A673 (cell line): ENCODE results near the gene ADAMTSL2. TPM values are rescaled to one million over a fixed set of nuclear protein-coding genes. Genes with fewer than 3 reads are reported as not detected.

Experiments used
- BruUV-seq: library from RNA; stranded (reverse); fragments of 400-500 nt; replicated peaks from 2 replicates; lab custom pipeline; 2021; lab: Mats Ljungman, UMichigan
- CTCF ChIA-PET: fragments of 300-600 bp; sonication (Branson Sonifier 250); formaldehyde crosslinking; loops from one replicate; lab custom pipeline; 2022; ENCODE audit warnings: antibody characterized with exemption; lab: Charles Lee
- POLR2A ChIA-PET: fragments of 300-600 bp; sonication (Branson Sonifier 250); formaldehyde crosslinking; loops from one replicate; lab custom pipeline; 2022; ENCODE audit warnings: antibody characterized with exemption; ENCODE audit not compliant: low non-redundant PET; lab: Charles Lee
- DNase-seq: peaks from one replicate; pipeline ENCODE4 v3.0.0-alpha.2; 2015; ENCODE audit warnings: low spot score
- H3K27ac ChIP-seq: fragments of 200-600 bp; sonication (generic); 2 replicates; pipeline ENCODE4 v1.5.1; 2016; ENCODE audit warnings: mixed run types, low read depth, mild to moderate bottlenecking, mixed read lengths, antibody characterized with exemption, low read length; ENCODE audit not compliant: poor library complexity, severe bottlenecking
- H3K27me3 ChIP-seq: fragments of 200-600 bp; sonication (generic); replicated peaks from 2 replicates; pipeline ENCODE4 v1.6.1; 2017; ENCODE audit warnings: mixed run types, low read depth, mild to moderate bottlenecking, mixed read lengths, antibody characterized with exemption, low read length; ENCODE audit not compliant: insufficient read depth, poor library complexity
- H3K36me3 ChIP-seq: fragments of 200-600 bp; sonication (generic); 2 replicates; pipeline ENCODE4 v1.6.1; 2016; ENCODE audit warnings: mixed run types, mild to moderate bottlenecking, mixed read lengths, antibody characterized with exemption, low read length; ENCODE audit not compliant: insufficient read depth, poor library complexity, severe bottlenecking
- H3K4me1 ChIP-seq: fragments of 200-600 bp; sonication (generic); 2 replicates; pipeline ENCODE4 v1.6.1; 2017; ENCODE audit warnings: mixed run types, mild to moderate bottlenecking, mixed read lengths, antibody characterized with exemption, low read length; ENCODE audit not compliant: insufficient read depth, poor library complexity, severe bottlenecking
- H3K4me3 ChIP-seq: fragments of 200-600 bp; sonication (generic); 2 replicates; pipeline ENCODE4 v1.5.1; 2016; ENCODE audit warnings: low read depth, mixed run types, mild to moderate bottlenecking, mixed read lengths, low read length; ENCODE audit not compliant: poor library complexity, severe bottlenecking
- H3K9me3 ChIP-seq: fragments of 200-600 bp; sonication (generic); 2 replicates; pipeline ENCODE4 v1.6.1; 2016; ENCODE audit warnings: mixed run types, low read depth, mild to moderate bottlenecking, mixed read lengths, antibody characterized with exemption, low read length; ENCODE audit not compliant: poor library complexity, severe bottlenecking
- CTCF ChIP-seq: fragments of 300-800, 200-600 bp; sonication (generic); conservative IDR thresholded peaks from 2 replicates; pipeline ENCODE4 v1.5.1; 2017; ENCODE audit warnings: low read depth, mild to moderate bottlenecking, antibody characterized with exemption, low read length, moderate library complexity, mixed read lengths
- EZH2 ChIP-seq: fragments of 200-600 bp; sonication (generic); IDR thresholded peaks from 2 replicates; pipeline ENCODE4 v1.6.1; 2017; ENCODE audit warnings: borderline replicate concordance, low read depth, mild to moderate bottlenecking, mixed read lengths, antibody characterized with exemption, low read length; ENCODE audit not compliant: poor library complexity, severe bottlenecking
- intact Hi-C: fragments of 100-400 bp; cut with micrococcal nuclease; formaldehyde crosslinking; loops from one replicate; pipeline ENCODE4 v1.10.0; 2022; ENCODE audit not compliant: unreplicated experiment
- total RNA-seq: library from RNA; stranded (reverse); gene quantifications from 2 replicates; pipeline ENCODE4 v1.2.3, GENCODE V29; 2021

ADAMTSL2 gene
- total RNA-seq, 1 experiment from 2014 or later, result 0.06 TPM

DNA sequence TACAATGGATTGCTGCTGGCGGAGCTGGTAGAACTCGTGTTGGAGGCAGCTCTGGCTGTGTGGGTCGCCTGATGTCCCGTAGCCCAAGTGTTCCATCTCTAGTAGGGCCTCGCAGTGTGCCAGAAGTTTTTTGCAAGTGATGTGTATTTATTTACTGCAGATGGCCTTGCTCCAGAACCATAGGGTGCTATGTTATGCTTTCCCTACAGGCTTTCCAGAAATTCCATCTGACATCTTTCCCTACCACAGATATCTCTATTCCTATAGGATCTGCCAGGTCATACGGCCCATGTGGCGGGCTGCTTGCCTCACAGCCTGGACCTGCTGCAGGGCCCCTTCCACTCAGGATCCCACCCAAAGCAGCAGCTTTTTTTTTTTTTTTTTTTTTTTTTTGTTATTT, 16.9 kb downstream of the ADAMTSL2 start:
- intact Hi-C loops, result no loop called here
- H3K4me1 ChIP-seq, result no peaks in the 10 kb centered on the region
- no peak for TF ChIP-seq CTCF
- no peak for TF ChIP-seq EZH2
- no peak overlapping the region for H3K27ac ChIP-seq
- DNase-seq, result no peak
- H3K4me3 ChIP-seq, result no peak overlapping the region
- no peaks in the 10 kb centered on the region for H3K36me3 ChIP-seq
- H3K27me3 ChIP-seq, result no peaks in the 10 kb centered on the region
- ChIA-PET POLR2A (no interaction called here), CTCF (no interaction called here)
- no peaks in the 10 kb centered on the region for H3K9me3 ChIP-seq
- BruUV-seq, result no TSS peak

GRCh38 chr9:133552236-133552635, 17.7 kb downstream of the ADAMTSL2 start:
- Histone ChIP-seq H3K27me3 (no peaks in the 10 kb centered on the region), H3K4me3 (no peak overlapping the region), H3K27ac (no peak overlapping the region), H3K36me3 (no peaks in the 10 kb centered on the region), H3K4me1 (no peaks in the 10 kb centered on the region), H3K9me3 (no peaks in the 10 kb centered on the region)
- TF ChIP-seq CTCF, result no peak
- TF ChIP-seq EZH2, result no peak
- intact Hi-C loops, result no loop called here
- CTCF ChIA-PET, result no interaction called here
- POLR2A ChIA-PET, result no interaction called here
- BruUV-seq, result no TSS peak
- no peak for DNase-seq

DNA sequence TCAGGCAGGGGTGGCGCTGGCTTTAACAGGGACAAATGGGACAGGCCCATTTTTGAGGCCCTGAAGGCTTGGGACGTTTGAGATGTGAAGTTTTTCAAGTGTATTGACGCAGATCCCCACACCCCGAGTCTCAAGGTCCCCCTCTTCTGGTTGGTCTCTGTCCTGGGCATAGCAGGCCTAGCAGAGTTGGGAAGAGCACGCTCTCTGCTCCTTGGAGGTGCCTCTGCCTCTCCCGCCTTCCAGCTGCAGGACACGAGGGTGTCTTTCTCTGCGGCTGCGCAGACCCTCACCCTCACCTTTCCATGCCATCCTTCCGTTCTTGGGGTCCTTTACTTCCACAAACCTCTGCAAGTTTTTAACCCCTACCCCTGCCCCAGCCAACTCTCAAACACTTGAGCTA, 18.6 kb downstream of the ADAMTSL2 start:
- DNase-seq, result no peak
- Histone ChIP-seq H3K9me3 (no peaks in the 10 kb centered on the region), H3K27ac (no peak overlapping the region), H3K4me1 (no peaks in the 10 kb centered on the region), H3K27me3 (no peaks in the 10 kb centered on the region), H3K4me3 (no peak overlapping the region), H3K36me3 (no peaks in the 10 kb centered on the region)
- TF ChIP-seq EZH2, result no peak
- TF ChIP-seq CTCF, result no peak
- intact Hi-C loops, result no loop called here
- BruUV-seq, result no TSS peak
- CTCF ChIA-PET, result no interaction called here
- POLR2A ChIA-PET, result no interaction called here
